Upper lobe of left lung (tissue), 4 donors: ENCODE measurements around the gene TFR2.
A peak's percentile ranks its signal among the peaks of the same experiment; 100 is the strongest.

ENCODE experiments used
- CTCF ChIP-seq, 6 experiments: fragments of 450-650 bp in 4 of 6; fragments of 200-600 bp in 2 of 6; sonication (generic) in 2 of 6; IDR thresholded peaks; one replicate each; pipeline ENCODE4 v1.5.1; 2016 to 2019; ENCODE audit warnings: antibody characterized with exemption in 6 of 6
- POLR2AphosphoS5 ChIP-seq, 2 donors: sonication (generic); formaldehyde crosslinking; IDR thresholded peaks; one replicate each; pipeline ENCODE4 v1.5.1; 2017; ENCODE audit warnings: antibody characterized with exemption in 2 of 2

GRCh38 chr7:100675581-100676350 lies 34.4 kb upstream of the TFR2 start:
- no peak for TF ChIP-seq CTCF (IDR thresholded peaks at IDR 0.05)
- peak; percentile 78 for TF ChIP-seq POLR2AphosphoS5 (IDR thresholded peaks at IDR 0.05)
